ENCODE results near the gene CEBPA. TPM values are rescaled to one million over a fixed set of nuclear protein-coding genes. Genes with fewer than 3 reads are reported as not detected.

Gene CEBPA
- total and polyA plus RNA-seq, 2 donors (not counting 1 experiment from before 2014, with no cell fraction given), result 1.7 to 2.6 TPM

DNA sequence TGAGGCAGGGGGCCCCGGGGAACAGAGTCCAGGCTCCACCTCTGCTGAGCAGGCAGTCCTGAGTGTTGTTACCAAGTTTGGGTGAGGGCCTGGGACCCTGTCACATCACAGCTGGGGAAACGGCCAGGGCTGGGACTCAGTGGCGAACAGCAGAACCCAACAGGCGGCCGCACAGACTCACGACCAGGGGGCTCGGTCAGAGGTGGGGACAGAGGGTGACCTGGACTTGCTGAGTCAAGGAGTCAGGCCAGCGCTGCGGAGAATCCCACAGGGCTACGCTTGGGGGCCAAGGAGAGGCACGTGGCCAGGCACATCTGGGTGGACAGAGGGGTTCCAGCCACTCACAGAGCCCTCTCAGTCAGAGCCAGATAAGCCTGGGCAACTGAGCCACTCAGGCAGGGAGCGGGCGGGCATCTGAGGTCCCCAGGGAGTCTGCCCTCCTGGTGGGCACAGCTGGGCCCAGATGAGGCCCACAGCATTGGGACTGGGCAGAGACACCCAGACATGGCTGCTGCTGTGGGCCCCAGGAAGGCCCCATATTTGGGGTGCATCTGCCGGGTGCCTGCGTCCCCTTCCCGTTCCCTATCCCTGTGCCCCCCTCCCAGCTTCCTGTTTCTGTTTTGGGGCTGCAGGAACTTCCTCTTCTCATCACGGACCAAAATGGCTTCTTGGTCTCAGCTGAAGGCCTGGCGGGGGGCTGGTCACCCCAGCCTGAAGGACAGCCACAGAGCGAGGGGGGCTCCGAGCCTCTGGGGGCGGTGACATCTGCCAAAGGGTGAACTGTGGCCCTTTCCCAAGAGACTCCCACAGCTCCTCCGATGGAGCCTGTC is 34.0 kb downstream of the CEBPA start:
- Histone ChIP-seq H3K79me2 (ENCODE audit: control insufficient read depth, insufficient read depth, low read length) (no peaks in the 10 kb centered on the region), H3K36me3 (replicated peaks in 1 of 2; ENCODE audit: control extremely low read depth in 1 of 2, control insufficient read depth in 1 of 2, extremely low read depth in 1 of 2, insufficient read depth in 2 of 2, low read length in 1 of 2) (no peaks in the 10 kb centered on the region), H3K9me3 (ENCODE audit: control extremely low read depth in 1 of 3, control insufficient read depth in 2 of 3, insufficient read depth in 1 of 3, low read length in 2 of 3) (no peaks in the 10 kb centered on the region), H3K27ac (ENCODE audit: low read length in 2 of 2) (no peak overlapping the region), H2AFZ (ENCODE audit: insufficient read depth, low read depth, low read length, poor library complexity, severe bottlenecking) (no peak overlapping the region), H3K9ac (ENCODE audit: low read length) (no peak overlapping the region), H3K27me3 (replicated peaks in 1 of 4; ENCODE audit: control extremely low read depth in 1 of 4, control insufficient read depth in 3 of 4, insufficient read depth in 4 of 4, low read length in 3 of 4) (peaks cover 0 to 5% (median 0%) of the 10 kb centered on the region in 4 experiments), H3K4me3 (ENCODE audit: control extremely low read depth in 1 of 5, extremely low read depth in 1 of 5, insufficient read depth in 1 of 5, low read depth in 2 of 5, low read length in 4 of 5) (no peak overlapping the region), H4K20me1 (ENCODE audit: control insufficient read depth, insufficient read depth, low read length, poor library complexity, severe bottlenecking) (no peaks in the 10 kb centered on the region), H3K4me2 (replicated peaks; ENCODE audit: low read depth, low read length, poor library complexity, severe bottlenecking) (no peak overlapping the region), H3K4me1 (ENCODE audit: control insufficient read depth in 2 of 2, insufficient read depth in 2 of 2, low read length in 2 of 2) (no peaks in the 10 kb centered on the region)
- intact Hi-C loops (cut with micrococcal nuclease), result no loop called here
- ChIA-PET CTCF (no interaction called here), POLR2A (no interaction called here)
- 71% methylated on average over 22 of the region's 22 CpGs for WGBS (ENCODE audit: insufficient coverage)
- TF ChIP-seq EZH2 (IDR thresholded peaks at IDR 0.05; ENCODE audit: borderline replicate concordance, insufficient read depth, low read depth, low read length, poor library complexity, severe bottlenecking), result no peak
- TF ChIP-seq, protein P1, sequence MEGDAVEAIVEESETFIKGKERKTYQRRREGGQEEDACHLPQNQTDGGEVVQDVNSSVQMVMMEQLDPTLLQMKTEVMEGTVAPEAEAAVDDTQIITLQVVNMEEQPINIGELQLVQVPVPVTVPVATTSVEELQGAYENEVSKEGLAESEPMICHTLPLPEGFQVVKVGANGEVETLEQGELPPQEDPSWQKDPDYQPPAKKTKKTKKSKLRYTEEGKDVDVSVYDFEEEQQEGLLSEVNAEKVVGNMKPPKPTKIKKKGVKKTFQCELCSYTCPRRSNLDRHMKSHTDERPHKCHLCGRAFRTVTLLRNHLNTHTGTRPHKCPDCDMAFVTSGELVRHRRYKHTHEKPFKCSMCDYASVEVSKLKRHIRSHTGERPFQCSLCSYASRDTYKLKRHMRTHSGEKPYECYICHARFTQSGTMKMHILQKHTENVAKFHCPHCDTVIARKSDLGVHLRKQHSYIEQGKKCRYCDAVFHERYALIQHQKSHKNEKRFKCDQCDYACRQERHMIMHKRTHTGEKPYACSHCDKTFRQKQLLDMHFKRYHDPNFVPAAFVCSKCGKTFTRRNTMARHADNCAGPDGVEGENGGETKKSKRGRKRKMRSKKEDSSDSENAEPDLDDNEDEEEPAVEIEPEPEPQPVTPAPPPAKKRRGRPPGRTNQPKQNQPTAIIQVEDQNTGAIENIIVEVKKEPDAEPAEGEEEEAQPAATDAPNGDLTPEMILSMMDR (IDR thresholded peaks at IDR 0.05), result no peak
- no peak for DNase-seq
- no peaks in the 10 kb centered on the region for H3K9me3 Mint-ChIP-seq (ENCODE audit: insufficient read depth)
- peaks cover 12% of the 10 kb centered on the region for H3K27me3 Mint-ChIP-seq
- no peaks in the 10 kb centered on the region for H3K4me1 Mint-ChIP-seq
- ATAC-seq (ENCODE audit: low read depth), result no peak
- no peak overlapping the region for H3K27ac Mint-ChIP-seq
- H3K4me3 Mint-ChIP-seq, result no peak overlapping the region

DNA sequence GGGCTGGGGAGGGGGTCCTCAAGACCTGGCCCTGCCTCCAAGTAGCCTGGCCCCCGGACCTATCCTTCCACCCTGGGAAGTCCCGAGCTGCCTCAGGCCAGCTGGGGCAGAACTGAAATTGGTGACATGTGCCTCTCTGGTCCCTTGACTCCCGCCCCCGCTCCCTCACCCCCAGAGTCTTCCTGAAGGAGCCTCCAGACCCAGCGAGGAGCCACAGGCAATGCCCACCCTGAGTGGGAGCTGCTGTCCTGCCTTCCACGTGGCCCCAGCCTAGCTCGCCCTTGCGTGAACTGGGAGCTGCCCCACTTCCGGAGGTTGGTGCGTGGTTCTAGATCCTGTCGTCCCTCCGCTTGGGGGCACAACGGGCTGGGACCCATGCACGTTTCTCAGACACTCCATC is 34.6 kb downstream of the CEBPA start:
- TF ChIP-seq, protein P1 (IDR thresholded peaks at IDR 0.05), result no peak
- TF ChIP-seq EZH2 (IDR thresholded peaks at IDR 0.05; ENCODE audit: borderline replicate concordance, insufficient read depth, low read depth, low read length, poor library complexity, severe bottlenecking), result no peak

More for the DNA sequence above, 34.6 kb downstream of the CEBPA start:
- Mint-ChIP-seq H3K4me1 (no peaks in the 10 kb centered on the region), H3K27me3 (peaks cover 14% of the 10 kb centered on the region), H3K4me3 (no peak overlapping the region), H3K9me3 (ENCODE audit: insufficient read depth) (no peaks in the 10 kb centered on the region), H3K27ac (no peak overlapping the region)
- DNase-seq, result no peak
- ChIA-PET CTCF (no interaction called here), POLR2A (no interaction called here)
- H3K4me1 ChIP-seq (ENCODE audit: control insufficient read depth in 2 of 2, insufficient read depth in 2 of 2, low read length in 2 of 2), result no peaks in the 10 kb centered on the region
- H3K27me3 ChIP-seq (replicated peaks in 1 of 4; ENCODE audit: control extremely low read depth in 1 of 4, control insufficient read depth in 3 of 4, insufficient read depth in 4 of 4, low read length in 3 of 4), result peaks cover 0 to 5% (median 0%) of the 10 kb centered on the region in 4 experiments
- no peaks in the 10 kb centered on the region for H4K20me1 ChIP-seq (ENCODE audit: control insufficient read depth, insufficient read depth, low read length, poor library complexity, severe bottlenecking)
- intact Hi-C loops (cut with micrococcal nuclease), result no loop called here
- no peak overlapping the region for H3K9ac ChIP-seq (ENCODE audit: low read length)
- WGBS (ENCODE audit: insufficient coverage), result 77% methylated on average over 8 of the region's 14 CpGs
- ATAC-seq (ENCODE audit: low read depth), result no peak
- H3K4me3 ChIP-seq (ENCODE audit: control extremely low read depth in 1 of 5, extremely low read depth in 1 of 5, insufficient read depth in 1 of 5, low read depth in 2 of 5, low read length in 4 of 5), result no peak overlapping the region
- no peaks in the 10 kb centered on the region for H3K79me2 ChIP-seq (ENCODE audit: control insufficient read depth, insufficient read depth, low read length)
- no peaks in the 10 kb centered on the region for H3K36me3 ChIP-seq (replicated peaks in 1 of 2; ENCODE audit: control extremely low read depth in 1 of 2, control insufficient read depth in 1 of 2, extremely low read depth in 1 of 2, insufficient read depth in 2 of 2, low read length in 1 of 2)
- no peak overlapping the region for H2AFZ ChIP-seq (ENCODE audit: insufficient read depth, low read depth, low read length, poor library complexity, severe bottlenecking)
- no peaks in the 10 kb centered on the region for H3K9me3 ChIP-seq (ENCODE audit: control extremely low read depth in 1 of 3, control insufficient read depth in 2 of 3, insufficient read depth in 1 of 3, low read length in 2 of 3)
- H3K4me2 ChIP-seq (replicated peaks; ENCODE audit: low read depth, low read length, poor library complexity, severe bottlenecking), result no peak overlapping the region
- no peak overlapping the region for H3K27ac ChIP-seq (ENCODE audit: low read length in 2 of 2)

Measured in B cell (primary cell).